ENCODE data around the gene SMTN.

The SMTN gene

DNA sequence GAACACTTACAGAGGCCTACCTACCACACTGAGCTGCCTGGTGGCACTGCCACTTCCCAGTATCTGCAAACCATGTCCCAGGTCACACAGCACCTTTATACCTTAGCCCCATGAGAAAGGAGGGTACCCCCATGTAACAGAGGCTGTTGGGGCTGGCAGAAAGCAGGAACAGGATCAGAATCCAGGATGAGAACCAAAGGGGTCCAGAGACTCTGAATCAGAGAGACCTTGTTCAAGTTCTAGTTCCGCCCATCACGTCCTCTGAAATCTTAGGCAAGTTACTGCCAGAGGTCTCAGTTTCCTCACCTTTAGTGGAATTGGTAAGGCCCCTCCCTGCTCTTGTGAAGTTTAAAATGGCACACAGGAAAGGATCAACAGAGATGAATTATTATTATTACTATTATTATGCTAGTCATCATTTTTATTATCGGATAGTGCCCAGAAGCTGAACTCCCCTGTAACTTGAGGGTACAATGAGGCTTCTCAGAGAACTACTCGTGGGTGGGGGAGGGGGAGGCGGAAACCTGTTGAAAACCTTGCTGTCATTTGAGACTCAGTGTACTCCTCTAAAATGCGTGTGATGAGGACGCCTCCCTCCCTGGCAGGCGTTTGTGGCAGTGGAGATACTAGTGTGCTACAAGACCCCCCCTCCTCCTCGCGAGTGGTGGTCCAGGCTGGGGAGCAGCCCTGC is 17.0 kb downstream of the SMTN start:
- H3K27ac ChIP-seq (ENCODE audit: insufficient read depth, low read length, poor library complexity, severe bottlenecking), result no peak overlapping the region
- no peak for DNase-seq
- H3K4me1 ChIP-seq (ENCODE audit: control insufficient read depth, insufficient read depth, low read length, poor library complexity, severe bottlenecking), result no peaks in the 10 kb centered on the region
- no peak overlapping the region for H3K4me3 ChIP-seq (ENCODE audit: insufficient read depth, low read depth, low read length, poor library complexity, severe bottlenecking)
- no peaks in the 10 kb centered on the region for H3K9me3 ChIP-seq (ENCODE audit: control insufficient read depth, low read length)
- H3K27me3 ChIP-seq (replicated peaks; ENCODE audit: control insufficient read depth, insufficient read depth, low read length, poor library complexity, severe bottlenecking), result no peaks in the 10 kb centered on the region
- no peaks in the 10 kb centered on the region for H3K36me3 ChIP-seq (ENCODE audit: control insufficient read depth, insufficient read depth, low read length)

DNA sequence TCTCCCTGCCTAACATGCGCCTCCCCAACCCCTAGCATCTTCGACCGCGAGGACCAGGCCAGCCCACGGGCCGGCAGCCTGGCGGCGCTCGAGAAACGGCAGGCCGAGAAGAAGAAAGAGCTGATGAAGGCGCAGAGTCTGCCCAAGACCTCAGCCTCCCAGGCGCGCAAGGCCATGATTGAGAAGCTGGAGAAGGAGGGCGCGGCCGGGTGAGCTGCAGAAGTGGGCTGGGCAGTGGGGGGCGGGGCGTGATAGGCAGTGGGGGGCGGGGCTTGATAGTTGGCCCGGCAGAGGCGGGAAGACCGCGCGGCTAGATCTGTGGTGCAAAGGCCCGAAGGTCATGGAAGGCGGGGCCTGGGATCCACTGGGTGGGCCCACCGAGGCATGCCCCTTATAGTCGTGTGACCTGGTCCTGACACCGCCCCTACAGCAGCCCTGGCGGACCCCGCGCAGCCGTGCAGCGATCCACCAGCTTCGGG is 17.6 kb downstream of the SMTN start:
- no peak for DNase-seq
- Histone ChIP-seq H3K4me3 (ENCODE audit: insufficient read depth, low read depth, low read length, poor library complexity, severe bottlenecking) (no peak overlapping the region), H3K4me1 (ENCODE audit: control insufficient read depth, insufficient read depth, low read length, poor library complexity, severe bottlenecking) (no peaks in the 10 kb centered on the region), H3K27ac (ENCODE audit: insufficient read depth, low read length, poor library complexity, severe bottlenecking) (no peak overlapping the region), H3K36me3 (ENCODE audit: control insufficient read depth, insufficient read depth, low read length) (no peaks in the 10 kb centered on the region), H3K9me3 (ENCODE audit: control insufficient read depth, low read length) (no peaks in the 10 kb centered on the region), H3K27me3 (replicated peaks; ENCODE audit: control insufficient read depth, insufficient read depth, low read length, poor library complexity, severe bottlenecking) (no peaks in the 10 kb centered on the region)

DNA sequence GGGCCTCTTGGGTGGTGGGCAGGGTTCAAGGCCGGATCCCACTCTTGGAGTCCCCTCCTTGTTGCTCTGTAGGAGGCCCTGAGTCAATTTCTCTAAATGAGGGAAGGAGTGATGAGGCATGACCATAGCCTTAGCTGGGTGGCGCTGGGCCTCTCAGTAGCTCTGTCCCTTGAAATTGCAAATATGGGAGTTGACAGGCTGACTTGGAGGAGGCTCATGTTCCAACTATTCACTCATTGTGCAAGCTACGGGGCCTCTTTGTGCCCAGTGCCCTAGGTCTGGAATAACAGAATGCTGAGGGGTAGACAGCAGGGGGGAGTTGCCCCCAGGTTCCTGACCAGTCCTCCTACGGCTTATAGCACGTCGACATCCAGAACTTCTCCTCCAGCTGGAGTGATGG is 18.3 kb downstream of the SMTN start:
- Histone ChIP-seq H3K36me3 (ENCODE audit: control insufficient read depth, insufficient read depth, low read length) (no peaks in the 10 kb centered on the region), H3K9me3 (ENCODE audit: control insufficient read depth, low read length) (no peaks in the 10 kb centered on the region), H3K4me3 (ENCODE audit: insufficient read depth, low read depth, low read length, poor library complexity, severe bottlenecking) (no peak overlapping the region), H3K4me1 (ENCODE audit: control insufficient read depth, insufficient read depth, low read length, poor library complexity, severe bottlenecking) (no peaks in the 10 kb centered on the region), H3K27me3 (replicated peaks; ENCODE audit: control insufficient read depth, insufficient read depth, low read length, poor library complexity, severe bottlenecking) (no peaks in the 10 kb centered on the region), H3K27ac (ENCODE audit: insufficient read depth, low read length, poor library complexity, severe bottlenecking) (no peak overlapping the region)
- DNase-seq, result no peak

DNA sequence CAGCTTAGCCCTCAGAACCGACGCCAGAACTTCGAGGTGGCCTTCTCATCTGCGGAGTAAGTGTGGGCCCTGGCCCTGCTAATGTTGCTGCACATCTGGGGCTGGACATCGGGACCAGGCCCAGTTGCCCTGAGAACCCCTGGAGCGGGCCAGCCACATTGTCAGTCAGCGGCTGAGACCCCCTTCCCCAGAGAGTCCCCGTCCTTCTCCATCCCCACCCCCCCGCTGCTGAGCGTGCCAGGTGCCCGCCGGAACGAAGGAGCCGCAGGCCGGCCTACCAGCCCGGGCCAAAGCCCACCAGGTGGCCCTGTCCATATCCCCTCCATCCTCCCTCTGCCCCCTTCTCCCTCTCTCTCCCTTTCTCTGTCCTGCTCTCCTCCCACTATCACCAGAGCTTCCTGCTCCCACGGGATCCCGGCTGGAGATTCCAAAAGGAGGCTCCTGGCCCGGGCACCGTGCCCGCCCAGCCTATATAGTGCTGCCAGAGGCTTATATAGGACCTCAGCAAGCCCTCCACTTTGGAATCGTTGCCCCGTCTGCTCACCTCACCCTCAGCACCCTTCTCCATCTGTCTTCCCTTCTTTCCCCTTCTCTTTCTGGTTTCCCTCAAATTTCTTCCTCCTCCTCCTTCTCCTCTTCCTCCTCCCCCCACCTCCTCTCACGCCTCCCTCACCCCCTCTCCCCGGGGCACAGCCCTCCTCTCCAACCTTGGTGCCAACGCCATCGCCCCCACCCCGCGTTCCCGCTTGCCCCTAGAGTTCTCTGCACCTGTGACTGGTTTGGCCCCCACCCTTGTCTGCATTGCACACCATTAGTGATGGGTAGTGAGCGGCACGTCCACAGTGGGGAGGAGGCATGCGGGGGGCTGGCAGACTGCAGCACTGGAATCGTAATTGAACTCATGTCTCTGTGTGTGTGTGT is 19.0 kb downstream of the SMTN start:
- no peak overlapping the region for H3K4me3 ChIP-seq (ENCODE audit: insufficient read depth, low read depth, low read length, poor library complexity, severe bottlenecking)
- no peak overlapping the region for H3K27ac ChIP-seq (ENCODE audit: insufficient read depth, low read length, poor library complexity, severe bottlenecking)
- no peaks in the 10 kb centered on the region for H3K4me1 ChIP-seq (ENCODE audit: control insufficient read depth, insufficient read depth, low read length, poor library complexity, severe bottlenecking)
- no peak for DNase-seq
- no peaks in the 10 kb centered on the region for H3K27me3 ChIP-seq (replicated peaks; ENCODE audit: control insufficient read depth, insufficient read depth, low read length, poor library complexity, severe bottlenecking)
- no peaks in the 10 kb centered on the region for H3K36me3 ChIP-seq (ENCODE audit: control insufficient read depth, insufficient read depth, low read length)
- H3K9me3 ChIP-seq (ENCODE audit: control insufficient read depth, low read length), result no peaks in the 10 kb centered on the region

DNA sequence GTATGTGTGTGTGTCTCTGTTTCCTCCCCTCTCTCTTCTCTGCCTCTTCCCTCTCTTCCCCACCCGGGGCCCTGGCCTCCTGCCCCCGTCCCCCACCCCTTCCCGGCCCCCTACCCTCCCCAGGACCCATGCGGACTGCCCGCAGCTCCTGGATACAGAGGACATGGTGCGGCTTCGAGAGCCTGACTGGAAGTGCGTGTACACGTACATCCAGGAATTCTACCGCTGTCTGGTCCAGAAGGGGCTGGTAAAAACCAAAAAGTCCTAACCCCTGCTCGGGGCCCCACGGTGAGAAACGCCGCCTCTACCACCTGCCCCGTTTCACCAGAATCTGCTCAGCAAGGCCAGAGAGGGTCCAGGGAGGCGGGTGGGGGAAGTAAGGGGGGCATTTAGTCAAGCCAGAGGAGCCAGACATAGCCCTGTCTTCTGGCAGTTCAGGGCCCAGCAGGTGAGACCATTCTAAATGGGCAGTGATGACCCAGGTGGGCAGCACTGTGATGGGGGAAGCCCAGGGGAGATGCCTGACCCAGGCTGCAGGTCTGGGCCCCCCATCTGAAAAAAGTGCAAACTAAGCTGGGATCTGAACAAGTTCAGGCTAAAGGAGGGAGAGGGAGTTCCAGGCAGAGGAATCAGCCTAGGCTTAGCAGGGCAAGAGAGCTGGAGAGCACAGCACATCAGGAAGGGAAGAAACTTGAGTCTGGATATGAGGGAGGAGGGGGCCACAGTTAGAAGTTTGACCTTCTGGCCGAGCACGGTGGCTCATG is 19.8 kb downstream of the SMTN start:
- no peak overlapping the region for H3K4me3 ChIP-seq (ENCODE audit: insufficient read depth, low read depth, low read length, poor library complexity, severe bottlenecking)
- H3K4me1 ChIP-seq (ENCODE audit: control insufficient read depth, insufficient read depth, low read length, poor library complexity, severe bottlenecking), result no peaks in the 10 kb centered on the region
- H3K36me3 ChIP-seq (ENCODE audit: control insufficient read depth, insufficient read depth, low read length), result no peaks in the 10 kb centered on the region
- H3K9me3 ChIP-seq (ENCODE audit: control insufficient read depth, low read length), result no peaks in the 10 kb centered on the region
- H3K27ac ChIP-seq (ENCODE audit: insufficient read depth, low read length, poor library complexity, severe bottlenecking), result no peak overlapping the region
- DNase-seq, result no peak
- H3K27me3 ChIP-seq (replicated peaks; ENCODE audit: control insufficient read depth, insufficient read depth, low read length, poor library complexity, severe bottlenecking), result no peaks in the 10 kb centered on the region

DNA sequence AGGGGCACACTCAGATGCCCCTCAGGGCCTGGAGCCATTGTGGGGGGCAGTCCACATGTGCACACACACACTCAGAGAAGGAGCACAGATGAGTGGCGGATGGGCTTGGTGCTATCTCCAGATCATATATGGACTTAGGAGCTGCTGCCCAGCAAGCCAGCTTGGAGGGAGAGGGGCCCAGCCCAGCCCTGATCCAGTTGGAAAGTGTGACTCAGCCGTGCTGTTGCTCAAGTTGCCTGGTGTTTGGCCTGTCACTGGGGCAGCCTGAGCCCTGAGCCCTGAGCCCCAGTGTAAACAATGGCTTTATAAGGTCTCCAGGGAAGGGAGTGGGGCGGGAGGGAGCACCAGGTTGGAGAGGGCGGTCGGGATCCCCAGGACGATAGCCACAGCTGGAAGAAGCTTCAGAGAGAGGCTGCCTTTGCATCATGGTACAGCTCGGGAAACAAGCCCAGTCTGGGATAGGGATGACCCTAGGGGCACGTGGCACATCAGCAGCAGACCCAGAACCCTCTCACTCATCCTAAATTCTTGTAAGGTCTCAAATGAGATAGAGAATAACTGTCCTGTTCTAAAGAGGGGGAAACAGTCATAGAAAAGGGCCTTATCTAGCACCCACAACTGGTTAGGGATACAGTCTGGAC is 21.4 kb downstream of the SMTN start:
- peaks cover 9% of the 10 kb centered on the region for H3K4me1 ChIP-seq (ENCODE audit: control insufficient read depth, insufficient read depth, low read length, poor library complexity, severe bottlenecking)
- H3K4me3 ChIP-seq (ENCODE audit: insufficient read depth, low read depth, low read length, poor library complexity, severe bottlenecking), result no peak overlapping the region
- no peaks in the 10 kb centered on the region for H3K9me3 ChIP-seq (ENCODE audit: control insufficient read depth, low read length)
- DNase-seq, result no peak
- H3K36me3 ChIP-seq (ENCODE audit: control insufficient read depth, insufficient read depth, low read length), result no peaks in the 10 kb centered on the region
- H3K27ac ChIP-seq (ENCODE audit: insufficient read depth, low read length, poor library complexity, severe bottlenecking), result no peak overlapping the region
- no peaks in the 10 kb centered on the region for H3K27me3 ChIP-seq (replicated peaks; ENCODE audit: control insufficient read depth, insufficient read depth, low read length, poor library complexity, severe bottlenecking)

DNA sequence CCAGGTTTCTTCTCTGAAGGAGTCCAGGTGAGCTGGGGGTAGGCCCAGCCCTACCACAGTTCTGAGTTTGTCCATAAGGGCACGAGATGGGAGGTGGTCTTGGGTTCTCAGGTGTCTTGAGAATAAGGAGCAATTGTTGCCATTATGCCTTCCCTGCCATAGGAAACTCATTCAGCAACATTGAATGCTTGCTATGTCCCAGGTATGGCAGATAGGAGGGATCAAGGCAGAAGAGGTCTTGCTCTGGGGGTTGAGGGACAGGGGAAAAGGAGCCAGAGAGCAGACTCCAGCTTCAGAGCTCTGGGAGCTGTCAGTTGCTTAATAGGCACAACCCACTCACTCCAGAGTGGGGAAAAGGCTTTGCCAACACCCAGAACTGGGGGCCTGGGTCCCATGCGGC is 22.0 kb downstream of the SMTN start:
- Histone ChIP-seq H3K9me3 (ENCODE audit: control insufficient read depth, low read length) (no peaks in the 10 kb centered on the region), H3K27me3 (replicated peaks; ENCODE audit: control insufficient read depth, insufficient read depth, low read length, poor library complexity, severe bottlenecking) (no peaks in the 10 kb centered on the region), H3K27ac (ENCODE audit: insufficient read depth, low read length, poor library complexity, severe bottlenecking) (no peak overlapping the region), H3K4me3 (ENCODE audit: insufficient read depth, low read depth, low read length, poor library complexity, severe bottlenecking) (no peak overlapping the region), H3K36me3 (ENCODE audit: control insufficient read depth, insufficient read depth, low read length) (no peaks in the 10 kb centered on the region), H3K4me1 (ENCODE audit: control insufficient read depth, insufficient read depth, low read length, poor library complexity, severe bottlenecking) (peaks cover 9% of the 10 kb centered on the region)
- DNase-seq, result no peak

DNA sequence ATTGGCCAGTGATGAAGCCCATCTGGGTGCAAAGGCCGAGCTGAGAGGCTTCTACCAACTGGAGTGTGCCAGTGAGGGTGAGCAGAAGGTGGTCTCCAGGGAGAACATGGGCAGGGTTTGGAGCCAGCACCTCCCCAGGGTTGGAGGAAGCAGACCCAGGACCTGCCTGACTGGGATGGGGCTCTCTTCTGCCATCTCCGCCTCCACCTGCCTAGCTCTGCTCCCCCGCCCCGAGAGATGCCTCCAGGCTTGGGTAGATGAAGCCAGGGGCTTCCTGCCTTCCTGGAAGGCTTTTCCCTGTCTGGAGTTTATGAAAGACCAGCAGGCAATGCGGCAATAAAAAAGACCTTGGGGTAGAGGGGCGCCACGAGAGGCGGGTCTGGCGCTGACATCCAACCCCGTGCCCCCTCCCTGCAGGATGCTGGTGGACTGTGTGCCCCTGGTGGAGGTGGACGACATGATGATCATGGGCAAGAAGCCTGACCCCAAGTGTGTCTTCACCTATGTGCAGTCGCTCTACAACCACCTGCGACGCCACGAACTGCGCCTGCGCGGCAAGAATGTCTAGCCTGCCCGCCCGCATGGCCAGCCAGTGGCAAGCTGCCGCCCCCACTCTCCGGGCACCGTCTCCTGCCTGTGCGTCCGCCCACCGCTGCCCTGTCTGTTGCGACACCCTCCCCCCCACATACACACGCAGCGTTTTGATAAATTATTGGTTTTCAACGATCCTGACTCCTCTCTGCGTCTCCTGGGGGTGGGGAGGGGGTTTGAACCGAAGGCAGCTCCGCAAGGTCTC is 23.0 kb downstream of the SMTN start:
- Histone ChIP-seq H3K4me1 (ENCODE audit: control insufficient read depth, insufficient read depth, low read length, poor library complexity, severe bottlenecking) (peaks cover 9% of the 10 kb centered on the region), H3K4me3 (ENCODE audit: insufficient read depth, low read depth, low read length, poor library complexity, severe bottlenecking) (no peak overlapping the region), H3K9me3 (ENCODE audit: control insufficient read depth, low read length) (no peaks in the 10 kb centered on the region), H3K27me3 (replicated peaks; ENCODE audit: control insufficient read depth, insufficient read depth, low read length, poor library complexity, severe bottlenecking) (no peaks in the 10 kb centered on the region), H3K27ac (ENCODE audit: insufficient read depth, low read length, poor library complexity, severe bottlenecking) (no peak overlapping the region), H3K36me3 (ENCODE audit: control insufficient read depth, insufficient read depth, low read length) (no peaks in the 10 kb centered on the region)
- no peak for DNase-seq

DNA sequence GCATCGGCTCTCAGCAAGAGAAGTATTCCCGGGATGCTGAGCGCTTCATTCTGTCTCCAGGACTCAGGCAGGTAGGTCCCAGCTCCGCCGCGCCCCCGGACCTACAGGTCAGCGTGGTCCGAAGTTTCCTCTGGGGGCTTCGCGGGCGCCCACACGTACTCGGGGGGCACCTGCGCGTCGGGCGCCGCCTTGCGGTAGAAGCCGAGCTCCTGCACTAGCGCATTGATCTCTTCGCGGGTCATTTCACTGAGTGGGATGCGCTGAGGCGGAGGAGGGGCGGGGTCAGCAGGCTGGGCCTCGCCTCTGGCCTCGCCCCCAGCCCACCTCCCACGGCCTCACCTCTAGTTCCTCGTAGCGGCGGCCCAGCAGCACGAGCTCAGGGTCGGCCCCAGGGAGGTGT is 23.8 kb downstream of the SMTN start:
- no peak overlapping the region for H3K4me3 ChIP-seq (ENCODE audit: insufficient read depth, low read depth, low read length, poor library complexity, severe bottlenecking)
- H3K4me1 ChIP-seq (ENCODE audit: control insufficient read depth, insufficient read depth, low read length, poor library complexity, severe bottlenecking), result peaks cover 9% of the 10 kb centered on the region
- H3K36me3 ChIP-seq (ENCODE audit: control insufficient read depth, insufficient read depth, low read length), result no peaks in the 10 kb centered on the region
- H3K9me3 ChIP-seq (ENCODE audit: control insufficient read depth, low read length), result no peaks in the 10 kb centered on the region
- H3K27me3 ChIP-seq (replicated peaks; ENCODE audit: control insufficient read depth, insufficient read depth, low read length, poor library complexity, severe bottlenecking), result no peaks in the 10 kb centered on the region
- DNase-seq, result no peak
- no peak overlapping the region for H3K27ac ChIP-seq (ENCODE audit: insufficient read depth, low read length, poor library complexity, severe bottlenecking)

Data from effector memory CD4-positive, alpha-beta T cell (primary cell).